HEK293 (cell line): Measurements from ENCODE around the gene RHEX.

Source experiments
- GFI1B ChIP-seq: fragments of 450-650 bp; formaldehyde crosslinking; IDR thresholded peaks from 2 replicates; pipeline ENCODE4 v1.5.1; 2016; ENCODE audit warnings: missing biosample characterization, missing genetic modification characterization
- GLI2 ChIP-seq: fragments of 450-650 bp; formaldehyde crosslinking; IDR thresholded peaks from 2 replicates; pipeline ENCODE4; 2017; ENCODE audit warnings: missing biosample characterization, missing genetic modification characterization, low read depth, borderline replicate concordance
- KLF1 ChIP-seq: fragments of 450-650 bp; formaldehyde crosslinking; IDR thresholded peaks from 2 replicates; pipeline ENCODE4 v1.5.1; 2016; ENCODE audit warnings: missing biosample characterization, missing genetic modification characterization
- OSR2 ChIP-seq: fragments of 450-650 bp; formaldehyde crosslinking; IDR thresholded peaks from 2 replicates; pipeline ENCODE4 v1.5.1; 2016; ENCODE audit warnings: missing biosample characterization, missing genetic modification characterization
- PATZ1 ChIP-seq: fragments of 450-650 bp; formaldehyde crosslinking; IDR thresholded peaks from 2 replicates; pipeline ENCODE4 v1.5.1; 2016; ENCODE audit warnings: missing biosample characterization, missing genetic modification characterization
- PRDM1 ChIP-seq: fragments of 450-650 bp; formaldehyde crosslinking; IDR thresholded peaks from 2 replicates; pipeline ENCODE4; 2016; ENCODE audit warnings: missing biosample characterization, missing genetic modification characterization
- RBAK ChIP-seq: fragments of 450-650 bp; formaldehyde crosslinking; IDR thresholded peaks from 2 replicates; pipeline ENCODE4 v1.5.1; 2016; ENCODE audit warnings: missing biosample characterization, missing genetic modification characterization
- SALL2 ChIP-seq: fragments of 450-650 bp; formaldehyde crosslinking; IDR thresholded peaks from 2 replicates; pipeline ENCODE4 v1.5.0; 2017; ENCODE audit warnings: missing biosample characterization, mild to moderate bottlenecking, missing genetic modification characterization, borderline replicate concordance
- ZBTB11 ChIP-seq: fragments of 450-650 bp; formaldehyde crosslinking; conservative IDR thresholded peaks from 2 replicates; pipeline ENCODE4 v1.5.1; 2016; ENCODE audit warnings: low read depth, missing biosample characterization, missing genetic modification characterization
- ZBTB20 ChIP-seq: fragments of 450-650 bp; formaldehyde crosslinking; IDR thresholded peaks from 2 replicates; pipeline ENCODE4 v1.5.1; 2016; ENCODE audit warnings: missing biosample characterization, missing genetic modification characterization
- ZBTB6 ChIP-seq: fragments of 450-650 bp; formaldehyde crosslinking; IDR thresholded peaks from 2 replicates; pipeline ENCODE4 v1.5.1; 2017; ENCODE audit warnings: missing biosample characterization, missing genetic modification characterization
- ZEB2 ChIP-seq: fragments of 450-650 bp; formaldehyde crosslinking; IDR thresholded peaks from 2 replicates; pipeline ENCODE4 v1.5.1; 2016; ENCODE audit warnings: missing biosample characterization, missing genetic modification characterization
- ZFP3 ChIP-seq: fragments of 450-650 bp; formaldehyde crosslinking; IDR thresholded peaks from 2 replicates; pipeline ENCODE4 v1.5.1; 2016; ENCODE audit warnings: low read depth, missing biosample characterization, missing genetic modification characterization
- ZFP37 ChIP-seq: fragments of 450-650 bp; formaldehyde crosslinking; IDR thresholded peaks from 2 replicates; pipeline ENCODE4 v1.5.1; 2016; ENCODE audit warnings: missing biosample characterization, missing genetic modification characterization
- ZNF132 ChIP-seq: fragments of 450-650 bp; formaldehyde crosslinking; IDR thresholded peaks from 2 replicates; pipeline ENCODE4 v1.5.1; 2017; ENCODE audit warnings: missing biosample characterization, missing genetic modification characterization, borderline replicate concordance
- ZNF18 ChIP-seq: fragments of 450-650 bp; formaldehyde crosslinking; IDR thresholded peaks from 2 replicates; pipeline ENCODE4 v1.5.1; 2016; ENCODE audit warnings: missing biosample characterization, missing genetic modification characterization
- ZNF211 ChIP-seq: fragments of 450-650 bp; formaldehyde crosslinking; IDR thresholded peaks from 2 replicates; pipeline ENCODE4 v1.5.1; 2016; ENCODE audit warnings: low read depth, missing biosample characterization, missing genetic modification characterization
- ZNF292 ChIP-seq: fragments of 450-650 bp; formaldehyde crosslinking; IDR thresholded peaks from 2 replicates; pipeline ENCODE4 v1.5.1; 2016; ENCODE audit warnings: low read depth, missing biosample characterization, missing genetic modification characterization, borderline replicate concordance
- ZNF311 ChIP-seq: fragments of 450-650 bp; formaldehyde crosslinking; IDR thresholded peaks from 2 replicates; pipeline ENCODE4 v1.5.1; 2017; ENCODE audit warnings: missing biosample characterization, missing genetic modification characterization, borderline replicate concordance
- ZNF341 ChIP-seq: fragments of 450-650 bp; formaldehyde crosslinking; IDR thresholded peaks from 2 replicates; pipeline ENCODE4; 2016; ENCODE audit warnings: low read depth, missing biosample characterization, missing genetic modification characterization
- ZNF366 ChIP-seq: fragments of 450-650 bp; formaldehyde crosslinking; conservative IDR thresholded peaks from 2 replicates; pipeline ENCODE4 v1.5.1; 2016; ENCODE audit warnings: missing biosample characterization, missing genetic modification characterization
- ZNF488 ChIP-seq: fragments of 450-650 bp; formaldehyde crosslinking; IDR thresholded peaks from 2 replicates; pipeline ENCODE4 v1.5.1; 2016; ENCODE audit warnings: missing biosample characterization, missing genetic modification characterization
- ZNF501 ChIP-seq: fragments of 450-650 bp; formaldehyde crosslinking; IDR thresholded peaks from 2 replicates; pipeline ENCODE4 v1.5.1; 2016; ENCODE audit warnings: missing biosample characterization, missing genetic modification characterization
- ZNF548 ChIP-seq: fragments of 450-650 bp; formaldehyde crosslinking; IDR thresholded peaks from 2 replicates; pipeline ENCODE4 v1.5.1; 2016; ENCODE audit warnings: missing biosample characterization, missing genetic modification characterization
- ZNF785 ChIP-seq: fragments of 450-650 bp; formaldehyde crosslinking; IDR thresholded peaks from 2 replicates; pipeline ENCODE4 v1.5.1; 2016; ENCODE audit warnings: missing biosample characterization, missing genetic modification characterization
- TF ChIP-seq, protein P1 (sequence below): fragments of 450-650 bp; formaldehyde crosslinking; IDR thresholded peaks from 2 replicates; pipeline ENCODE4 v1.5.1; 2016; ENCODE audit warnings: missing biosample characterization, missing genetic modification characterization, borderline replicate concordance

The RHEX gene

DNA sequence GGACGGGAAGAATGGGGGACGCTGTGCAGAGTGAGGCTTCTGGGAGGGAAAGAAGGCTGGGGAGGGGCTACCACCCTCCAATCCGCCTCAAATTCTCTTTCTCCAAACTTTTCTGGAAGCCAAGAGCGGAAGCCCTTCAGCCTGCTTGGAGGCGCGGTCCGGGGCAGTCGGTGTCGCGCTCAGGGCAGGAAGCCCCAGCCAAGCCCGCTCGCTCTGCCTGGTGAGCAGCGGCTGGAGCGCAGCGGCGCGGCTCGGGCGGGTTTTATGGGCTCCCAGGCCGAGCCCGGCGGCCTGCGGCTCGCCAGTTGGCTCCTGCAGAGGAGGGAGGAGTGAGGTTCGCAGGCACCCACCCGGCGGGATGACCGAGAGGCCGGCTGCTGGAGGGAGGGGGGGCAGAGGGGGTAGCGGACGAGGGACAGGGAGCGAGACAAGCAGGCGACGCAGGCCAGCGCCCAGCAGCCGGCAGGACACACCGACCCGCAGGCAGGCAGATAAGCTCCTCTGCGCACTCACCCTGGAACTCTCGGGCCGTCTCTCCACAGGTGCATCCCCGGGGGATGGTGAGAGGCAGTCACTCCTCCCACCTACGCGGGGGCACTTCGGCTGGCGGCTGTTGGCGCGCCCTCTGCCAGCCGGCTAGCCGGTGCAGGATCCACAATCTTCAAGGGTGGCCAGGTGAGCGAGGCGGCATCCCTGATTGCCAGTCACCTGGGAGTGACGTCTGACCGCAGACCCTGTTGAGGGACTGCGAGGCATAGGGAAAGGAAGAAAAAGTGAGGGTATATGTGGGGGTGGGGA, 64.4 kb downstream of the RHEX start, which contains the start of gene AVPR1B (continued):
- TF ChIP-seq ZNF488 (tag by site-specific recombination) = no peak
- no peak for TF ChIP-seq ZNF132 (tag by site-specific recombination)
- TF ChIP-seq ZBTB20 (tag by site-specific recombination) = peak; percentile 57; the same call in 1 of the 2 replicates
- TF ChIP-seq RBAK = no peak
- peak; percentile 78 for TF ChIP-seq PATZ1 (tag by site-specific recombination)
- TF ChIP-seq, protein P1, sequence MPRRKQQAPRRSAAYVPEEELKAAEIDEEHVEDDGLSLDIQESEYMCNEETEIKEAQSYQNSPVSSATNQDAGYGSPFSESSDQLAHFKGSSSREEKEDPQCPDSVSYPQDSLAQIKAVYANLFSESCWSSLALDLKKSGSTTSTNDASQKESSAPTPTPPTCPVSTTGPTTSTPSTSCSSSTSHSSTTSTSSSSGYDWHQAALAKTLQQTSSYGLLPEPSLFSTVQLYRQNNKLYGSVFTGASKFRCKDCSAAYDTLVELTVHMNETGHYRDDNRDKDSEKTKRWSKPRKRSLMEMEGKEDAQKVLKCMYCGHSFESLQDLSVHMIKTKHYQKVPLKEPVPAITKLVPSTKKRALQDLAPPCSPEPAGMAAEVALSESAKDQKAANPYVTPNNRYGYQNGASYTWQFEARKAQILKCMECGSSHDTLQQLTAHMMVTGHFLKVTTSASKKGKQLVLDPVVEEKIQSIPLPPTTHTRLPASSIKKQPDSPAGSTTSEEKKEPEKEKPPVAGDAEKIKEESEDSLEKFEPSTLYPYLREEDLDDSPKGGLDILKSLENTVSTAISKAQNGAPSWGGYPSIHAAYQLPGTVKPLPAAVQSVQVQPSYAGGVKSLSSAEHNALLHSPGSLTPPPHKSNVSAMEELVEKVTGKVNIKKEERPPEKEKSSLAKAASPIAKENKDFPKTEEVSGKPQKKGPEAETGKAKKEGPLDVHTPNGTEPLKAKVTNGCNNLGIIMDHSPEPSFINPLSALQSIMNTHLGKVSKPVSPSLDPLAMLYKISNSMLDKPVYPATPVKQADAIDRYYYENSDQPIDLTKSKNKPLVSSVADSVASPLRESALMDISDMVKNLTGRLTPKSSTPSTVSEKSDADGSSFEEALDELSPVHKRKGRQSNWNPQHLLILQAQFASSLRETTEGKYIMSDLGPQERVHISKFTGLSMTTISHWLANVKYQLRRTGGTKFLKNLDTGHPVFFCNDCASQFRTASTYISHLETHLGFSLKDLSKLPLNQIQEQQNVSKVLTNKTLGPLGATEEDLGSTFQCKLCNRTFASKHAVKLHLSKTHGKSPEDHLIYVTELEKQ (tag by site-specific recombination) = no peak
- TF ChIP-seq OSR2 (tag by site-specific recombination) = peak; percentile 31; the same call in 1 of the 2 replicates
- TF ChIP-seq ZFP3 (tag by site-specific recombination) = no peak
- no peak; the same call in 1 of the 2 replicates for TF ChIP-seq ZBTB11
- no peak; the same call in 1 of the 2 replicates for TF ChIP-seq ZFP37 (tag by site-specific recombination)
- no peak for TF ChIP-seq SALL2 (tag by site-specific recombination)
- peak; percentile 49; the same call in 1 of the 2 replicates for TF ChIP-seq PRDM1 (tag by site-specific recombination)
- no peak for TF ChIP-seq ZNF311 (tag by site-specific recombination)
- no peak for TF ChIP-seq ZNF292
- TF ChIP-seq ZBTB6 = no peak
- TF ChIP-seq ZNF785 (tag by site-specific recombination) = no peak
- no peak for TF ChIP-seq ZNF18 (tag by site-specific recombination)
- peak; percentile 45; the same call in 1 of the 2 replicates for TF ChIP-seq ZNF548 (tag by site-specific recombination)
- peak; percentile 9; the same call in 1 of the 2 replicates for TF ChIP-seq ZNF366 (tag by site-specific recombination)
- TF ChIP-seq ZNF501 (tag by site-specific recombination) = 0 out of 2 replicates have a peak, but pooled peaks have one; percentile 29
- TF ChIP-seq GFI1B (tag by site-specific recombination) = 0 out of 2 replicates have a peak, but pooled peaks have one; percentile 3
- peak; percentile 99 for TF ChIP-seq ZNF341 (tag by site-specific recombination)
- TF ChIP-seq KLF1 (tag by site-specific recombination) = peak; percentile 29; the same call in 1 of the 2 replicates
- TF ChIP-seq GLI2 (tag by site-specific recombination) = no peak
- no peak for TF ChIP-seq ZNF211
- peak; percentile 81 for TF ChIP-seq ZEB2 (tag by site-specific recombination)
